GM21526 (cell line): ENCODE results near the gene SCRN1.

Source experiments
- ATAC-seq: cut with Tn5 transposase; IDR thresholded peaks from one replicate; pipeline ENCODE4 v1.9.1; 2021; ENCODE audit warnings: moderate library complexity; ENCODE audit not compliant: unreplicated experiment, low FRiP score

The SCRN1 gene, protein sequence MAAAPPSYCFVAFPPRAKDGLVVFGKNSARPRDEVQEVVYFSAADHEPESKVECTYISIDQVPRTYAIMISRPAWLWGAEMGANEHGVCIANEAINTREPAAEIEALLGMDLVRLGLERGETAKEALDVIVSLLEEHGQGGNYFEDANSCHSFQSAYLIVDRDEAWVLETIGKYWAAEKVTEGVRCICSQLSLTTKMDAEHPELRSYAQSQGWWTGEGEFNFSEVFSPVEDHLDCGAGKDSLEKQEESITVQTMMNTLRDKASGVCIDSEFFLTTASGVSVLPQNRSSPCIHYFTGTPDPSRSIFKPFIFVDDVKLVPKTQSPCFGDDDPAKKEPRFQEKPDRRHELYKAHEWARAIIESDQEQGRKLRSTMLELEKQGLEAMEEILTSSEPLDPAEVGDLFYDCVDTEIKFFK

GRCh38 chr7:29989257-29989995 lies at the start of gene SCRN1:
SCRN1 (minus strand) TSS chr7:29989801; CDS start chr7:29969067, 20,734 bp downstream.
- ATAC-seq: peak; percentile 31

GRCh38 chr7:30038196-30038980 lies 48.8 kb upstream of the SCRN1 start:
- ATAC-seq: no peak

DNA sequence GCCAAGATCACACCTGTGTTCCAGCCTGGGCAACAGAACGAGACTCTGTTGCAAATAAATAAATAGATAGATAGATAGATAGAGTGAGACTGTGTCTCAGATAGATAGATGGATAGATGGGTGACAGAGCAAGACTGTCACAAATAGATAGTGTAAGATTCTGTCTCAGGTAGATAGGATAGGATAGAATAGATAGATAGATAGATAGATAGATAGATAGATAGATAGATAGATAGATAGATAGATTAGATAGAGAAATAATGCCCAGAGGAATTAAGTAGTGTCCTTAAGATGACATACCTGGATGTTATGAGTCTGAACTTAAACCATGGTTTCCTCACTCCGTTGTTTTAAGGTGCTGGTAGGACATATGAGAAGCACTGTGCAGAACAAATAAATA lies 46.6 kb upstream of the SCRN1 start:
- no peak for ATAC-seq

DNA sequence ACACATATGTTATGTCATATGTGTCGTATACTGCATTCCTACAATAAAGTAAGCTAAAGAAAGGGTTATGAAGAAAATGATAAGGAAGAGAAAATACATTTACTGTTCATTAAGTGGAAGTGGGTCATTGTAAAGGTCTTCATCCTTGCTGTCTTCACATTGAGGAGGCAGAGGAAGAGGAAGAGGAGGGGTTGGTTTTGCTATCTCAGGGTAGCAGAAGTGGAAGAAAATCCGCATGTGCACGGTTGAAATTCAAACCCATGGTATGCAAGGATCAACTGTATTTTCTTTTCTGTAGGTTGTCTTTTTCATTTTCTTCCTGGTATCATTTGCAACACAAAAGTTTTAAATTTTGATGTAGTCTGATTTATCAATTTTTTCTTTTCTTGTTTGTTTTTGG lies 44.9 kb upstream of the SCRN1 start:
- no peak for ATAC-seq

DNA sequence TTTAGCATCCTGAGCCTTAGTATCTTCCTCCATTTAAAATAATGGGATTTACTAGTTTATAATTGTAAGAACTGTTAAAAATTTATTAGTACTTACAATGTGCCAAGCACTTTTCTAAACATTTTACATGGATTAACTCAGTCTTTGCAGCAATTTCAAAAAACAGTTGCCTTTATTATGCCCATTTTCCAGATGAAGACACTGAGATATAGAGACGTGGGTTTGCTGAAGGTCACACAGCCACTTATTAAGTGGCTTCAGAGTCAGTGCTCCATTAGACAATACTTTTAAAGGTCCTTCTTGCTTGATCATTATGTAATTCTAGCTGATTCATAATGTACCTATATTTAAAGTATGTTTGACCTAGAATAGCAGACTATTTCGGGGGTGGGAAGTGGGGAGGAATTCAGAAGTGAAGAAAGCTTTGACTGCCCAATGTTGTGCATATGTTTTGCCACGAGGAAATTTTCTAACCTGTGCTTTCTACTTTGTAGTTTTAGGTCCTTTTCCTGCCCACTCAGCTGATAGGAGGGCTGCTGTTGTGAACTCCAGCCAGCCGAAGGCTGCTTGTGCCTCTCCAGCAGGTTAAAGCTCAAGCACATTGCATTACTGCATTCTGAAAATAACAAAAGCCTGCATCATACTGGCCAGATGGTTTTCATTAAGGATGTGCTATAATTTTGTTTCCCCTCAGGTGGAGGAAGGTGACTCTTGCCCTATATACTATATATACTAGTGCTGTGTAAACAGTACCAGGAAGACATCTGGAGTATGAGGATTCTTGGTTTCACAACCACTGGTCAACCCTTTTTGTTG lies 42.9 kb upstream of the SCRN1 start:
- ATAC-seq: no peak

GRCh38 chr7:30029696-30030095 lies 40.1 kb upstream of the SCRN1 start:
- no peak for ATAC-seq

DNA sequence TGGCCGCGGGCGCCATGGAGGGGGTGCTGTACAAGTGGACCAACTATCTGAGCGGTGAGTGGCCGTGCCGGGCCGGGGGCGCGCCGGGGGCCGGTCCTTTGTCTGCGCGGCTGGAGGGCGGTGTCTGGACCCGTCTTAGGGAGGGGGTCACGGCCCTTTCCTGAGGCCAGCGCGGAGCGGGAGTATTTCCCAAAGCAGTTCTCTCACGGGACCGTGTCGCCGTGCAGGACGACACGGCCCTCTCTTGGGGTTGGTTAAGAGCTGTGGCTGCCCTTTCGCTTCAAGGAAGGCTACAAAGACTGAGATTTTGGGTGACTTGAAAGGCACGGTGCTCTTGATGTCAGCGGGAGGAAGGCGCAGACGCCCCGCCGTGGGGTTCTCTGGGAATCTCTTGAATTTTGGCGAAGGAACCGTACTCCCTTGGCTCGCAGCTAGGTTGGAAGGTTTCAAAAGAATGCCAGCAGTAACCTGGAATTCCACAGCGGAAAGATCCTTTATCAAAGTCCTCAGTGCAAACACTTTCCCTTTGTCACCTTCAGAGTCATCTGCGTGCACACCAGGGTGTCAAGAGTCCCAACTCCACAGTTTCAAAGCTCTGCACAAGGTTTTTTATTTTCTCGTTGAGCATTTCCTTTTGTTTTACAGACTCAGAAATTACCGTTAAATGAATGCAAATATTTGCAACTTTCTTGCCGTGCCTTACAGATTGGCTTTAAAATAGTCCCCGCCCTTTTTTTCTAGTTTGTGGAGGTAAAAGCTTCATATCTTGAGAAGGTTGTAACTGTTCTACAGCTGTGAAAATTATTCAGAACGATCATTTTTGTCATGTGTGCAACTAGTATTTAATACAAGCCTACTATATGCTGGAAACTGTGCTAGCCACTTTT lies 39.4 kb upstream of the SCRN1 start:
- peak; percentile 24 for ATAC-seq

- ATAC-seq: peak; percentile 50
Observed at GRCh38 chr7:30028216-30028748, 38.7 kb upstream of the SCRN1 start, which contains the start of gene PLEKHA8. PLEKHA8 (plus strand) TSS chr7:30028412; CDS start chr7:30028763, 351 bp downstream.

DNA sequence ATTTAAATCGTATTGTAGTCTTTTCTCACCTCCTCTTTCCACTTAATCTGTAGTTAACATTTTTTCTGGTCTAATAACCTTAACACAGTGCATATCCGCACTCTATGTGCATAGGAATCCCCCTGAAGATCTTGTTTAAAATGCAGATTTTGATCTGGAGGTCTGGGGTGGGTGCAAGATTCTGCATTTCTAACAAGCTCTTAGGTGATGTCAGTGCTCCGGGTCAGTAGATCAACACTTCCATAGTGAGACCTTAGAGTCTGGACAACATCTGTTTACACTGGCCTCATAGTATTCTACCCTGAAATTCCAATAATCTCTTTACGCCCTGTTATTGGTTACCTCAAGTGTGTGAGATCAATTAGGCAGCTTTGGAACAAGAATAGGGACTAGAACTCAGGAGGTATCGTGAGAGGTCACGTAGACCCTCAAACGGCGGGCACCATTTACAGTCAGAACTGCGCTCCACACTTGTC lies 38.2 kb upstream of the SCRN1 start:
- ATAC-seq: peak; percentile 0

DNA sequence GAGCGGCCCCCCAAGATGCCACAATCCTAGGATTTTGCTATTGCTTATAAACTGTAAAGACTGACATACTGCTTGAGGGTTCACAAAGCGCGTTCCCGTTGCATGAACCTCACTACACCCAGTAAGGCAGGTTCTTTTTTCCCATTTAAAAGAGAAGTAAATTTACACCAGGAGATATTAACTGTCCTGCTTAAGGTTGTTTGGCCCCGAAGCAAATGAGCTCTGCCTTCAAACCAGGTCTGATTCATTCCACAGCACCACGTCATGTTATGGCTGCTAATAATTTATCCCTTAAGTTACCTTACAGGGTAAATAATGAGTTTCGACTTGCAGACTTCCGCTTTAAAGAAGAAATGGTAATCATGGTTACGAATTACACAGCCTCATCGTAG lies 37.5 kb upstream of the SCRN1 start:
- no peak for ATAC-seq

DNA sequence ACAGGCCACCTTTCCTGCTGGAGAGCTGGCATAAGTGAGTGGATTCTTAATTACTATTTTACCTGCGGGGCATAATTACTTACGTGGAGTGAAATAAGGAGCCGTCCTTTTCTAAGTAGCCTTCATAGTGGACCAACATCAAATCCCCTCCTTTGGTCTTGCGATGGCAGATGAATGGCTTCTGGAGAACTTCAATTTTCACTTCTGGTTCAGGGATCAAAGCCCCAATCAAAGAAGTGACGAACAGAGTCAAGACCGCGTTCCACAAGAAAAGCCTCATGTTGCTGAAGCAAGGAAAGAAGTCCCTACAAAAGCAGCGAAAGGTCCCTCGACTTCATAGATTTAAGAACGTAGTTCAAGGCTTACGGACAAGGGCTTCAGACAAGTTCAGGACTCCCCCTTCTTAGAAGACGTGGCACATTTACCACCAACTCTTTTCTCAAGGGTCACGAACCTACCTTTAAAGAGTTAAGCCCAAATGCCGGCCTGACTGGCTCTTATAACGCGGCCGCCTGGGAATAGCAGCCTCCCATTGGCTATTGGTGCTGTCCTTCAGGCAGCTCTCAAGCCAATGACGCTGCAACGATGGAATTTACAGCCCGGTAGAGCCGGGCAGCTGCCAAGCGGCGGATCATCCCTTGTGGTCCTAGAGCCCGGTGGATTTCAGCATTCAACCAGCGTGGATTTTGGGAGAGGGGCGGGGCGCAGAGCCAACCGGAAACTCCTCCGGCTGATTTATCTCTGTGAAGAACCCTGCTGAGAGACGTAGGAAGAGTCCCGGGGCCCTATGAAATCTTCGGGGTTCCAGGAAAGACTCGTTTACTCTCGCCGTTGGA lies 36.8 kb upstream of the SCRN1 start, which contains the start of gene FKBP14:
Gene FKBP14 (minus strand): TSS at position 474 of the 836 bp plus-strand sequence. CDS start 194 bp downstream, at position 280.
- peak; percentile 77 for ATAC-seq

GRCh38 chr7:30023524-30023923 lies 33.9 kb upstream of the SCRN1 start:
- no peak for ATAC-seq

DNA sequence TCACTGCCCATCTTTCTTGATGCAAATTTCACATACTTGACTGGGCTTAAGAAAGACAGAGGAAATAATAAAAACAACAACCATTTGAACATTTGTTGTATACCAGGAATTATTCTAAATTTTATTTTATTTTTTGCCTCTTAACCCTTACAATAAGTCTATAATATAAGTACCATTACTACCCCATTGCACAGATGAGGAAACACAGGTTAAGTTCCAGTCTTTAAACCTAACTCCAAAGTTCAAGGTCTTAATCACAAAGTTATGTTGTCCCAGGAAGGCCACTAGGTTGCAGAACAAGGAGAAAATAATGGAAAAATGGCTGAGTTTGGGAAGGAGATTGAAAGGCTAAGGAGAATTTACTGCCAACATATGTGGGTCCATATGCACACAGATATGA lies 33.4 kb upstream of the SCRN1 start:
- ATAC-seq: no peak

DNA sequence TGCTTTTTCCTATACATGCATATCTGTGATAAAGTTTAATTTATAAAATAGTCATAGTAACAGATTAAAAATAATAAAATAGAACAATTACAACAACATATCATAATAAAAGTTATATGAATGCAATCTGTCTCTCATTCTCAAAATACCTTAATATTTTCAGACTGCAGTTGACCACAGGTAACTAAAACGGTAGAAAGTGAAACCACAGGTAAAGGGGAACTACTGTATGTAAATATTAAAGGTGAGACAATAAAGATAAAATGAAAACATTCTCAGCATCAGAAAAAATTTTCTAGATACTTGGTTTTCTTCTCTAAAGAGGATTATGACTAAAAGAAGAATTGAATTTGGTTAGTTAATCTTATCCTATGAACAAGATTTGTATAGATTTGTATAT lies 30.9 kb upstream of the SCRN1 start:
- ATAC-seq: no peak

DNA sequence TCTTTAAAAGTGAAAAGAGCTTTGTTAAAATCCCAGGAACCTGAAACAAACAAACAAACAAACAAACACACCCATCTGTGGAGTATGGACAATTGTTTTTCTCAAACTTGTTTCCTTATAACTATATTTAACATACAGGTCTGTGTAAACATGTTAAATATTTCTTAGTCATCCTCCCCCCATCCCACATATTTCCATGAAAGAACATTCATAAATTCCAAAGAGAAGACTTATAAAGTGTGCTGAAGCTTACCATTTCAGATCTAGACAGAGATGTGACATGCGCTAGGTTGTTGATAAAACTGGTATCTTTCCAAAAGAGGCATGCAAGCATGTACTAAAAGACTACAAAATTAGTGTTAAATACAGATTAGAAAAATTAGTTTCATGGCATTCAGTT lies 30.4 kb upstream of the SCRN1 start:
- no peak for ATAC-seq

- ATAC-seq: no peak
Observed at GRCh38 chr7:30019387-30019786, 29.8 kb upstream of the SCRN1 start.

GRCh38 chr7:30018451-30018850 lies 28.9 kb upstream of the SCRN1 start:
- ATAC-seq: no peak

DNA sequence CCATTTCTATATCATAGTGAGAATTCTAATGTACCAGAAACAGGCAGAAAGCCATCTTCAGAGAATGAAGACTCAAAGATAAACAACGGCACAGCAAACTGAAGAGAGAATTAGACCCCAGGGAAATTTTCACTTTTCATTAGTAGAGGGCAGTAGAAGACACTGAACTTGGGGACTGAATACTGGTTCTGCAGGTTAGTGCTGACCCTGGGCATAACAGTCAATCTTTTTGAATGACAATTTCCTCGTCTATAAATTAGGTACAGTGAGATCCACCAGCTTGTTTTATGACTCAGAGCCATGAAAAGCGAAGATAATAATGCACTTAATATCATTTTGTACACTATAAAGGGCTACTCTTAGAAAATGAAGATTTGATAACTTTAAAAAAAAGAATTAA lies 23.2 kb upstream of the SCRN1 start:
- ATAC-seq: no peak
